NCI-H82 (cell line): Measurements from ENCODE around the gene KIF22.

ENCODE experiments used
- DNase-seq: peaks from one replicate; lab custom pipeline; 2025; lab: John Stamatoyannopoulos, UW

The KIF22 gene

DNA sequence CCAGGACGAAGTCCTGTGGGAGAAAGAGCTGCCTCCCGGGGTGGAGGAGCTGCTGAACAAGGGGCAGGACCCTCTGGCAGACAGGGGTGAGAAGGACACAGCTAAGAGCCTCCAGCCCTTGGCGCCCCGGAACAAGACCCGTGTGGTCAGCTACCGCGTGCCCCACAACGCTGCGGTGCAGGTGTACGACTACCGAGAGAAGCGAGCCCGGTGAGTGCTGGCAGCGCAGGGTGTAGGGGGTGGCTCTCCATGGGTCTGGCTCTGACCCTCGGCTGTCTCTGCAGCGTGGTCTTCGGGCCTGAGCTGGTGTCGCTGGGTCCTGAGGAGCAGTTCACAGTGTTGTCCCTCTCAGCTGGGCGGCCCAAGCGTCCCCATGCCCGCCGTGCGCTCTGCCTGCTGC lies 51.1 kb downstream of the KIF22 start:
- no peak for DNase-seq

DNA sequence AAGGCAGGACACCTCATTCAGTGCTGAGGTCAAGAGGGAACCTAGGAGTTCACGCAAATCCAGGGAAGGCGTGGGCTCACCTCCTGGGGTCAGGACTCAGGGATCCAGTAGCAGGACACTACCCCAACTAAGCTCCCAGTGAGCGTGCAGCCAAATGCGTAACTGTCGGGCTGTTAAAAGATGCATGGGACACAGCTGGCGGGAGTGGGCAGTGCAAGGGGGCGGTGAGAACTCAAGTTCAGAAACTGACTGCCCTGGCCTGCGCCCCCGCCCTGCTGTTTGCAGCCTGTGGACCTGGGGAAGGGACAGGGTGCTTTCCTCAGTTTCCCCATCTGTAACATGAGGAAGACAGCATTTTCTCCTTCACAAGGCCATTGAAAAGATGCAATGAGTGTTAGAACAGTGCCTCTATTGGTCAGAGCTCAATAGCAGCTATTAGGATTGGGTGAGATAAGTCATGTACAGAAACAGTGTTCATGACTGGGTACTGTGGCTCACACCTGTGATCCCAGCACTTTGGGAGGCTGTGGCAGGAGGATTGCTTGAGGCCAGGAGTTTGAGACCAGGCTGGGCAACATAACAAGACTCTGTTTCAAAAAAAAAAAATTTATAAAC lies 52.3 kb downstream of the KIF22 start:
- no peak for DNase-seq

DNA sequence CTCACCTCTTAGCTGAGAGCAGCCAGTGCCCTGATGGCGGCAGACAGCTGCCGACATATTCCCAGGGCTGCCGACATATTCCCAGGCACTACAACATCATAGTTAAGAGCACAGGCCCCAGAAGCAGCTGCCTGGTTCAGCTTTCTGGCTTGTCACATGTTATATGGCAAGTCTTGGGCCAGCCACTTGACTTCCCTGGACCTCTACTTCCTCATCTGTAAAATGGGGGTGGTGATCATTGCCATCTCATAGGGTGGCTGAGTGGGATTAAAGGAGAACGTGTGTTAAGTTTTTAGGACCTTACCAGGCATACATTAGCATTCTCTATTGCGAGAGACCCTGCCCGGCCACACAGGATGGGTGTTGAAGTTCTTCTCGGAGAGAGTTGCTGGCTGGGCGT lies 53.4 kb downstream of the KIF22 start:
- DNase-seq = no peak

DNA sequence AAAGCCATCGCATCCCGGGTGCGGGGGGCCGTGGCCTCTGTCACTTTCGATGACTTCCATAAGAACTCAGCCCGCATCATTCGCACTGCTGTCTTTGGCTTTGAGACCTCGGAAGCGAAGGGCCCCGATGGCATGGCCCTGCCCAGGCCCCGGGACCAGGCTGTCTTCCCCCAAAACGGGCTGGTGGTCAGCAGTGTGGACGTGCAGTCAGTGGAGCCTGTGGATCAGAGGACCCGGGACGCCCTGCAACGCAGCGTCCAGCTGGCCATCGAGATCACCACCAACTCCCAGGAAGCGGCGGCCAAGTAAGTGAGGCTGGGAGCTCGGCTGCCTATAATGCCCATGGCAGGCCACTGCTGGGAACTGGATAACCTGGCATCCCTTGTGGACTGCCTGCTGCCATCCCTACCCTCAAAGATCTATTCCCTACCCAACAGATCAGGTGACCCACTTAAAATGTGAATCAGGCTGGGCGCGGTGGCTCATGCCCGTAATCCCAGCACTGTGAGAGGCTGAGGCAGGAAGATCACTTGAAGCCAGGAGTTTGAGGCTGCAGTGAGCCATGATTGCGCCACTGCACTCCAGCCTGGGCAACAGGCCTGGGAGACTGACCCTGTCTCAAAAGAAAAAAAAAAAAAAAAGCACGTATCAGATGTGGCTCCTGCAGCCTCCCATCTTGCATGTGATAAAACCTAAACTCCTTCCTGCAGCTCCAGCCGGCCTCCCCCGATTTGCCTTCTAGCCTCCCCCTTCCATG lies 54.2 kb downstream of the KIF22 start:
- no peak for DNase-seq

DNA sequence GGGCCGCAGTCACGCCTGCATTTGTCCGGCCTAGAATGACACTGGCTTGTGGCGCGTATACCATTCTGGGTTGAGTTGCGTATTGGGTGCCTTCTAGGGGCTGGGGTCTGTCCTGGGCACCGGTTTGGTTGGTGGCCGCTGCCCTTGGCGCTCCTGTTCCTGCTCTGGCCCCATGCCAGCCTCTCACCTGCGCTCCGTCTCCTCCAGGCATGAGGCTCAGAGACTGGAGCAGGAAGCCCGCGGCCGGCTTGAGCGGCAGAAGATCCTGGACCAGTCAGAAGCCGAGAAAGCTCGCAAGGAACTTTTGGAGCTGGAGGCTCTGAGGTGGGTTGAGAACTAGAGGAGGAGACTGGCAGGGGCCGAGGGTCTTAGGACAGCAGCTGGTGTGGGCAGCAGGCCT lies 55.1 kb downstream of the KIF22 start:
- no peak for DNase-seq

DNA sequence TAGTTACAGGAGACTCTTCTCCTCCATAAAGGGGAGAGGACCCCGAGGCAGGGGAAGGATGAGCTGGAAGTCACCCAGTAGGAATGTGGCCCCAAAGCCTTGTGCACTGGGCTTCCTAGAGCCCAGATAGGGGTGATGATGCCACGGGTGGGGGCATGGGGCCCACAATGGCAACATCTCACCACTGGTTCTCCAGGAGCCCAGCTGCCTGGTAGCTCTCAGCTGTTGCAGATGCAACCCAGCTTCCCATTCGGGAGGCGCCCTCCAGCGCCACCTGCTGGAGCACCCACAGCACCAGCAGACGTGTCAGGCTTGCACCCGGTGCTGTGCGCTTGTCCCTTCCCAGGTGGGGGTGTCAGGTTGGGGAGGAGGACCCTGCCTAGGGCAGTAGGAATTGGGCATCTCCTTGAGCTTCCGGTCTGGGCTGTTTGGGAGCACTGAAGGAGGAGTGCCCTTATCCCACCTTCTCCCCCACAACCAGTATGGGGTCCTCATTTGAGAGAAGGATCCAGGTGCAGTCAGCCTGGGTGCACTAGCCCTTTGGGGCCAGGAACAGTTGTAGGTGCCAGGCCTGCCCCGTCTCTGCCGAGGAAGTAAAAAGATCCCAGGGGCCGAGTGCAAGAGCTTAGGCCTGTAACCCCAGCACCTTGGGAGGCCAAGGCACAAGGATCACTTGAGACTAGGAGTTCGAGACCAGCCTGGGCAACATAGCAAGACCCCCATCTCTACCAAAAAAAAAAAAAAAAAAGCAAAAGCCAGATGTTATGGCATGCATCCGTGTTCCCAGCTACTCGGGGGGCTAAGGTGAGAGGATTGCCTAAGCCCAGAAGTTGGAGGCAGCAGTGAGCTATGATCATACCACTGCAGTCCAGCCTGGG lies 58.1 kb downstream of the KIF22 start:
- peak; percentile 83 for DNase-seq

DNA sequence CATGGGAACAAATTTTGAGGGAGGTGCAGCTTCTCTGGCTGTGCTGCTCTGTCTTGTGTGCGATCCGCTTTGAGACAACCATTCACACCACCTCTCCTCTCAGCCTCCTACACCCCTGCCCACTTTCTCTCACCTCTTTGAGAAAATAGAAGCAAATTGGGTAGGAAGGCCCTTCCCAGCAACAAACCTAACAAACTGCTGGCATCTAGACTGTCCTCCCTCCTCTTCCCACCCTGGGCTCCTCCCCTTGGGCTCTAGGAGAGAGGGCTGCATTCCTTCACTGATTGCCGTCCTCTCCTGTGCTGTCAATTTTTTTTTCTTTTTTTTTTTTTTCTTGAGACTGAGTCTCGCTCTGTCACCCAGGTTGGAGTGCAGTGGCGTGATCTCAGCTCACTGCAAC lies 59.0 kb downstream of the KIF22 start:
- no peak for DNase-seq

DNA sequence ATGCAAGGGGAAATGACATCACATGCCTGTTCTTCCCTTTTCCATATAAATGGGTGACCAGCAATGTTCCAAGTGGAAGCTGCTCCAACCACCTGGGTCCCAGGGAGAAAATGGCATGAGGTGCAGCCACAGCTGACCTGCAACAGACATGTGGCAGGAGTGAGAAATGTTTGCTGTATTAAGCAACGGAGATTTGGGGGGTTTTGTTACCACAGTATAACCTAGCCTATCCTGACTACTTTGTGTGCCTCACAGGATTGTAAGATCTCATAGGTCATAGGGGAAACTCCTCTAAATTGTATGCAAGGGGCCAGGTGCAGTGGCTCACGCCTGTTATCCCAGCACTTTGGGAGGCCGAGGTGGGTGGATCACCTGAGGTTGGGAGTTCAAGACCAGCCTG lies 60.4 kb downstream of the KIF22 start:
- DNase-seq = no peak

DNA sequence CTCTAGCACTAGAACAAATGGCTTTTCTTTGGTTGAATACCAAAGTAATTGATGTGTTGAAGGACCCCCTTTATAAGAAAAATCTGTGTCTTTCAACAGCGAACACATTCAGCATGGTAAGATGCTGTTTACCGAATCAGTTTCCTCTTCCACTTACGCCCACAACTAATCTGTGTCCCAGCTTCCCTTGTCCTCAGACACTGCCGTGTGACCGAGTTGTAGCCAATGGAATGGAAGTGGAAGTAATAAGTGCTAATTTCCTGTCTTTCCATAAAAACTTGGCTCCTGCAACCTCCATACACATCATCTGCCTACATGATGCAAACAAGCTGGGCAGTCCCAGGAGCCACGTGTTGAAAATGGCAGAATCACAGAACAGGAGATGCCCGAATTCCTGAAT lies 62.1 kb downstream of the KIF22 start:
- no peak for DNase-seq

DNA sequence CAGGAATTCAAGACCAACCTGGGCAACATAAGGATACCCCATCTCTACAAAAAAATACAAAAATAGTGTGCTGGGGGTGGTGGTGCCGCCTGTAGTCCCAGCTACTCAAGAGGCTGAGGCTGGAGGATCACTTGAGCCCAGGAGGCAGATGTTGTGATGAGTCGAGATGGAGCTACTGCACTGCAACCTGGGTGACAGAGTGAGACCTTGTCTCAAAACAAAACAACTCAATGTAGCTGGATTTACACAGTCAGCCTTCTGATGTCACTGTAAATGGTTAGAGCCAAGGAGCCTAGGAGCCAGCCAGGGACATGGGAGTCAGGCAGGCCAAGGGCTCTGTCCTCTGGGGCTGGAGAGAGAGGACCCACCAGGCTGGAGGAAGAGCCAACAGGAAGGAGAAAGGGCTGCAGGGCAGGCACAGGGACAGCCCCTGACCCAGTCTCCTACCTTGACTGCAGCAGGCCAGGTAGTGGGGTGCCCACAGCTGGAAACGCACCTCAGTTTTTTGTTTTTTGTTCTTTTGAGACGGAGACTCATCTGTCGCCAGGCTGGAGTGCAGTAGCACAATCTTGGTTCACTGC lies 64.1 kb downstream of the KIF22 start:
- DNase-seq = no peak
